HG03521 (cell line): Measurements from ENCODE around the gene CCDC57.

Experiments used
- ATAC-seq: cut with Tn5 transposase; IDR thresholded peaks from one replicate; pipeline ENCODE4 v1.9.1; 2021; ENCODE audit warnings: mild to moderate bottlenecking, moderate library complexity; ENCODE audit not compliant: unreplicated experiment

CCDC57 gene

GRCh38 chr17:82072827-82073226 is 139.8 kb downstream of the CCDC57 start:
- ATAC-seq: no peak

- ATAC-seq: no peak
Observed at GRCh38 chr17:82070611-82071010, 142.0 kb downstream of the CCDC57 start.

- peak; percentile 67 for ATAC-seq
Observed at GRCh38 chr17:82065638-82066303, 146.9 kb downstream of the CCDC57 start, which contains the start of gene DUS1L. Gene DUS1L (minus strand): TSS chr17:82065804. CDS start chr17:82065059, 745 bp downstream.

GRCh38 chr17:82065193-82065637 is 147.4 kb downstream of the CCDC57 start:
- peak; percentile 28 for ATAC-seq

GRCh38 chr17:82064433-82065192 is 148.0 kb downstream of the CCDC57 start:
- ATAC-seq: no peak

GRCh38 chr17:82063424-82064415 is 148.9 kb downstream of the CCDC57 start:
- no peak for ATAC-seq

GRCh38 chr17:82062984-82063368 is 149.7 kb downstream of the CCDC57 start:
- ATAC-seq: no peak

- ATAC-seq: no peak
Observed at GRCh38 chr17:82062076-82062983, 150.3 kb downstream of the CCDC57 start.

- ATAC-seq: no peak
Observed at GRCh38 chr17:82061047-82061925, 151.4 kb downstream of the CCDC57 start.

- no peak for ATAC-seq
Observed at GRCh38 chr17:82060614-82061013, 152.0 kb downstream of the CCDC57 start.

GRCh38 chr17:82060001-82060380 is 152.7 kb downstream of the CCDC57 start:
- ATAC-seq: no peak

GRCh38 chr17:82059272-82060000 is 153.2 kb downstream of the CCDC57 start:
- ATAC-seq: no peak

- ATAC-seq: no peak
Observed at GRCh38 chr17:82058855-82059249, 153.8 kb downstream of the CCDC57 start.

GRCh38 chr17:82058230-82058854 is 154.3 kb downstream of the CCDC57 start:
- ATAC-seq: no peak

GRCh38 chr17:82056729-82057621 is 155.7 kb downstream of the CCDC57 start:
- ATAC-seq: no peak

- ATAC-seq: no peak
Observed at GRCh38 chr17:82055965-82056728, 156.5 kb downstream of the CCDC57 start.
